Amniotic stem cell (primary cell): ENCODE measurements around the gene CCDC57.

Experiments used
- DNase-seq: peaks from one replicate; lab custom pipeline; 2025; lab: John Stamatoyannopoulos, UW

CCDC57 gene

GRCh38 chr17:82106688-82107305, 105.8 kb downstream of the CCDC57 start:
- DNase-seq = no peak

GRCh38 chr17:82105882-82106687, 106.6 kb downstream of the CCDC57 start:
- DNase-seq = no peak

- no peak for DNase-seq
These were observed 107.2 kb downstream of the CCDC57 start for GRCh38 chr17:82105417-82105881.

DNA sequence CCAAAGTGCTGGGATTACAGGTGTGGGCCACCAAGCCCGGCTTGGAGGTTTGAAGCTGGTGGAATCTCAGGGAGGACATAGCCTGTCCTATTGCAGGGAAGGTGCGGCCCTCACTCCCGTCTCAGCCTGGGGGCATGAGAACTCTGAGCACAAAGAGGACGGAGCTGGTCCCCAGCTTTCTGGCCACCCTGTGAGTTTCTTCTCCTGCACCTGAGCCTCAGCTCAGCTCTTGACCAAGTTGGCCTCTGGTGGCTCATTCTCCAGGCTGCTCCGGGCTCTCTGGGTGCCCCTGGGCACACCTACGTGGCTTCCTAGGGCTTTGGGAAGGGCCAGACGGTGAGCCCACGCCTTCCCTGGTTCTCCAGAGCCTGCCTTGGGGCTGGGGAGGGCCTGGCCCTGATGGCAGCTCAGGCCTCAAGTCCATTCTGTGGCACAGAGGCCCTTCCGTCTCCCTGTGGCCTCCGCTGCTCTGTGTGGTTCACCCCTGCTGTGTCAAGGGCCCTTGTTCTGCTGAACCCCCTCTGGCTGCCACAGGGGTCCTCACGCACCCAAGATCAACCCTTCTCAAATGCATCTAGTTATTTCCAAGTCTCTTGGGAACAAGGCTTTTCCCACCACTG, 107.7 kb downstream of the CCDC57 start:
- no peak for DNase-seq

- no peak for DNase-seq
These were observed 108.8 kb downstream of the CCDC57 start for GRCh38 chr17:82103553-82104451.

DNA sequence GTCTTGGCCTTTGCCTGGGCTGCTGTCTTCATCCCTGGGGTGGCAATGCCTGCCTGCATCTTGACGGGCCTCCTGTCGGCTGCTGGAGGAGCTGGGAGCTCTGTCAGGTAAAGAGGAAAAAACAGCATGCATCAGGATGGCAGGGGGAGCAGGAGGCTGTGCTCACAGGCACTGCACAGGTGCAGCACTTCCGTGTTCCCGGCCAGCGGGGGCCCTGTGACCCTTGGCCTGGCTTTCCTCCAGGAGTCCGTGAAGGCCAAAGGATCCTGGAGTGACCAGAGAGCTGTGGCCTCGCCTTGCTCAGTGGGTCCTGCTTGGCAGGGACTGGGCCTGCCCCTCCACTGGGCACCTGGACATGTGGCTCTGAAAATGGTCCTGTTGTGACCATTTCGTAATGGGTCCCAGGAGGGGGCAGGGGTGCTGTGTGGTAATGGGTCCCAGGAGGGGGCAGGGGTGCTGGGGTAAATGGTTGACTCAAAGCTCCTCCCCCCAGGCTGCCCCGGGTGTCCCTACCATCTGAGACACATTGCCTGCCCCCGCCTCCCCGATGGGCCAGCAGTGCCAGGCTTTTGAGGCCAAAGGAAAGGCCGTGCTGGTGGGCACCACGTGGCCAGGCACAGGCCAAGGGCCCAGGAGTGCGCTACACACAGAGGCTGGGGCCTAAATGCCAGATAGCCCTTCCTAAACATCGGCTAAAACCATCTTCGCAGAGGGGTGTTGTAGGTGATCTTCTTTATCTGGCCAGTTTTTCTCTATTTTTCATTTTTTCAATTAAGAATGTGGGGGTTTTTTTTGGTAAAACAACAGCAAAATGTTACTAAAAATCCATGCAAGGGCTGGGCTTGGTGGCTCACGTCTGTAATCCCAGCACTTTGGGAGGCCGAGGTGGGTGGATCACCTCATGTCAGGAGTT, 110.6 kb downstream of the CCDC57 start:
- no peak for DNase-seq

DNA sequence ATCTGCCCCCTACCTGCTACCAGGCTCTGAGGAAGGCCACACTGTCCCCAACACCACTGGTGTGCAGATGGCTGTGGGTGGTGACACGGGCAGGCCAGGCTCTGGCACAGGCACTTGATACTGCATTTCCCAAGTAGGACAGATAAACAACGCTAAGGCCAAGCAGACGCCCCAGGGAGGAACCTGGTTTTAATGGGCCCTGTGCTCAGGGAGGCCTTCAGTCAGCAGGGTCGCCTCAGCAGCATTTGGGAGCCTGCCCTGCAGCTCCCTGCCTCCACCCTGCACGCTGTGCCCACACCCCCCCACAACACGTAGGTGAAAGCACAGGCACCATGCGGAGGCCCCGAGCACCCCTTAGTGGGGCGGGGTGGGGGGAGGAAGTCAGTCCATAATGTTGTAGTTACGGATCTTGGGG, 111.3 kb downstream of the CCDC57 start:
- no peak for DNase-seq

DNA sequence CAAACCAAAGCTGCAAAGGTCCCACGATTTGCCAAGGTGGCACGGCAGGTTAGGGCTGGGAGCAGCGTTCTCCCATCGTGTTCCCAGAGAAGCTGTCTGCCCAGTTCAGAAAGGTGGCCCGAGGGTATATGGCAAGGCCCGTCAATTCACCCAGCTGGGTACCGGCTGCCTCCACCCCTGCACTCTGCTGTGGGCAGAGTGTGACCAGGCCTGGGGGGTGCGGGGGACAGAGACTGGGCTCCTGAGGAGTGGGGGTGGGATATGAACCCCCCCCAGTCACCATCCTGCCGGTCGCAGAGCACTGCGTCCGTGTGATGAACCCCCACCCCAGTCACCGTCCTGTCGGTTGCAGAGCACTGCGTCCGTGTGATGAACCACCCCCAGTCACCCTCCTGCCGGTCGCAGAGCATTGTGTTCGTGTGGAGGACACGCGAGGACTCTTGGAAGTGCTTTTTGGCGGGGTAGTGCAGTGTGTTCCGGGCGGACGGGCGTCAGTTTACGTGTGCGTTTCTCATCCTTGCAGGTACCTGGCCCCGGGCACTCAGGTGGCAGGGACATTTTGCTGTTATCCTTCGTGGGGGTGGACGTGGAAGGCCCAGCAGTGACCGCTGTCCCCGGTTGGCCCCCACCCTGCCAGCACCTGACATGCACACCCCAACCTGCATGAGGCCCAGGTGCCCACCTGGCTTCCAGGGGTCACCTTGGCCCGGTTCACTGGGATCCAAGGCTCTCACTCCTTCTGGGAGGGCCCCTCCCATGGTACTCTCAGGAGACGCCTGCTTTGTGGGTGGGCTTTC, 111.9 kb downstream of the CCDC57 start:
- DNase-seq = no peak

- no peak for DNase-seq
These were observed 113.5 kb downstream of the CCDC57 start for GRCh38 chr17:82098939-82099763.

- peak; percentile 81 for DNase-seq
These were observed 114.3 kb downstream of the CCDC57 start, which contains the start of gene FASN for GRCh38 chr17:82098169-82098938. Gene FASN (minus strand): TSS chr17:82098236. CDS start chr17:82096445, 1,791 bp downstream.

GRCh38 chr17:82097919-82098168, 114.8 kb downstream of the CCDC57 start:
- DNase-seq = no peak

DNA sequence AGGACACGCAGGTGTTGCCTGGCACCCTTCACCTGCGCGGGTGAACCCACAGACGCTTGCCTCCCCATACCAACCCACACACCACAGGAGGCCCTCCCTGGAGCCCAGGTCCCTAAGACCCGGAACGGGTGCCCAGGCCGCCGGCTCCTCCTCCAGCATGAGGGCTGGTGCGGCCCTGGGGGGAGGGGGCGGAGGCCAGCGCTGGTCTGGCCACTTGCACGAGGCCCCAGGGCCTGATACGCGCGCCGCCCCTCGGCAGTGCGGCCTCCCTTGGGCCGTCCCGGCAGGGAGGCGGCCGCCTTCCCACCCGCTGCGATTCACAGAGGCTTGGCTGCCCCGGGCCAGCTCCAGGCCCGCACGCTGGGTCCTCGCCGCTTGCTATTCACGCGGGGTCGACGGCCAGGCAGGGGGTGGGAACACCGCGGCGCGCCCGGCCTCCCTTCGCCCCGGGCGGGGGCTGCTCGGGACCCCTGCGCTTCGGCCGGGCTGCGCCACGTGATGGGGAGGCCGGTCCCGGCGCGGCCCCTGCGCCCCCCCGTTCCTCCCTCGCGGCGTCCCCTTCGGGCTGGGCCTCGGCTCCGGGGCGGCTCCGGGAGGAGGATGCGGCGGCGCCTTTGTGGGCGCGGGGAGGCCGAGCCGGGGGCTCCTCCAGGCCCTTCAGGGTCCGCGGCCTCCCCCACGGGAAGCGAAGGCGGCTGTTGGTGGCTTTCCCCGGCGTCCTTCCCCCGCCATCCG, 115.3 kb downstream of the CCDC57 start:
- DNase-seq = no peak

DNA sequence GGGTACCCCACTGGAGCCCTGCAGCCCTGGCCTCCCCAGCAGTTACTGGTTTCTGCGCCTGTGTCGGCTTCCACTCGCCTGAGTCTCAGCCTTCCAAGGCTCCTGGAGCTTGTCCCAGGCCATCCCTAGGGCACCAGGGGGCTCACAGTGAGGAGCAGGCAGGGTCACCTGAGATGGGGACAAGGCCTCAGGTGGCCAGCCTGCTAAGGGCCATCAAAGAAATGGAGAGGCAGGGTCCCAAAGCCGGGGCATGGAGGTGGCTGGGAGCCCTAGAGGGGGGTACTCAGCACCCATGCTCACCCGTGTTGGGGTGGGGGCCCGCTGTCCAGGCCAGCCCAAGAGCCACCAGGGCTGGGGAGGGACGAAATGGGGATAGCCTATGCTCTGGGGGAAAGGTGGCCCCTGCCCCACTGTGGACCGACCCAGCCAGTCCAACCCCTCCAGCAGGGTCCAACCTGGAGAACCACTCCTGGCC, 115.9 kb downstream of the CCDC57 start:
- DNase-seq = no peak

GRCh38 chr17:82095777-82096708, 116.6 kb downstream of the CCDC57 start:
- DNase-seq = no peak

DNA sequence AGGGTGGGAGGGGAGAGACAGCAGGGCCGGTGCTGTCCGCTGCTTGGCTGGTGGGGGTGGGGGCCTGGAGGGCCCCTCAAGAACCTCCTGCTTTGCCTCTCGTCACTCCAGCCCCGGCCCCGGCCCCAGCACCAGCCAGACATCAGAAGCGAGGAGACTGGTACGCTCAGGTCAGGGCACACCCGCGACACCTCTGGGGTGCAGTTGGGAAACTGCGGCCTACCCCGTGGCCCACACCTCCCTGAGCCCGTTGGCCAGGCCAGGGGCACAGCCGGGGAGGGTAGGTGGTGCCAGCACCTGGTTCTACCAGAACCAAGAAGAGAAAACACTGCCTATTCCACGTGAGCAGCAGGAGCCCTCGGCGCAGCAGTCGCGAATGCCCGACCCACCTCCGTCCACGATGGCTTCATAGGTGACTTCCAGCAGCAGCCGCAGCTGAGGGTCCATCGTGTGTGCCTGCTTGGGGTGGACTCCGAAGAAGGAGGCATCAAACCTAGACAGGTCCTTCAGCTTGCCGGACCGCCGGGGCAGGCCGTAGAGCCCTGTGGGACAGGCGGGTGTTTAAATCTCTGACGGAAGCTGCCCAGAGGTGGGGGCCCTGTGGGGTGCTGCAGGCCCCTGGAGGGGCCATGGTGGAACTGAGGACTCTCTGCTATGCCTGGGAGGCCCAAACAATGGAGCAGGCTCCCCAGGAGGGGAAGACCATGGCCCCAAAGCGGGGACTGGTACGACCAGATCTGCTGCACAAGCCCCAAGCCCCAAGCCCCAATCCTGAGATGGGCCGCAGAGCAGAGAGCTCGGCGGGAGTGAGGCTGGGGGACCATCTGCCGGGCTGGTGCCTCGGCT, 117.5 kb downstream of the CCDC57 start:
- no peak for DNase-seq
